HepG2 (cell line): Measurements from ENCODE around the gene SEMA3F. TPM values are rescaled to one million over a fixed set of nuclear protein-coding genes. Genes with fewer than 3 reads are reported as not detected.

Source experiments
- AKNA ChIP-seq: sonication (generic); formaldehyde crosslinking; IDR thresholded peaks from 2 replicates; pipeline ENCODE4 v1.4.0; 2020; ENCODE audit warnings: missing genetic modification reagents, borderline replicate concordance
- ARHGAP35 ChIP-seq: sonication (generic); formaldehyde crosslinking; IDR thresholded peaks from 2 replicates; pipeline ENCODE4 v1.9.0; 2022; ENCODE audit warnings: mild to moderate bottlenecking, inconsistent platforms, moderate library complexity, missing genetic modification reagents, borderline replicate concordance
- ELF1 ChIP-seq: sonication (generic); formaldehyde crosslinking; IDR thresholded peaks from 2 replicates; pipeline ENCODE4 v1.4.0; 2020; ENCODE audit warnings: missing genetic modification reagents
- ELF3 ChIP-seq: IDR thresholded peaks from 2 replicates; pipeline ENCODE4 v1.6.1; 2016; ENCODE audit warnings: missing genetic modification reagents, missing compliant biosample characterization
- ETS1 ChIP-seq: sonication (generic); formaldehyde crosslinking; IDR thresholded peaks from 2 replicates; pipeline ENCODE4 v1.4.0; 2020; ENCODE audit warnings: missing genetic modification reagents
- MEIS2 ChIP-seq: sonication (generic); formaldehyde crosslinking; IDR thresholded peaks from 2 replicates; pipeline ENCODE4 v1.9.0; 2021; ENCODE audit warnings: mild to moderate bottlenecking, missing genetic modification reagents
- NCOA1 ChIP-seq: sonication (generic); formaldehyde crosslinking; IDR thresholded peaks from 2 replicates; pipeline ENCODE4 v1.9.0; 2021; ENCODE audit warnings: missing genetic modification reagents
- NR2F6 ChIP-seq, 2 experiments: IDR thresholded peaks; 2 replicates each; pipeline ENCODE4 v1.6.1; 2016; ENCODE audit warnings: antibody characterized with exemption in 1 of 2, mild to moderate bottlenecking in 1 of 2
- PPARG ChIP-seq: conservative IDR thresholded peaks from 2 replicates; pipeline ENCODE4 v1.6.1; 2016; ENCODE audit warnings: missing biosample characterization, missing genetic modification reagents
- TCF7 ChIP-seq: sonication (generic); IDR thresholded peaks from 2 replicates; pipeline ENCODE4 v1.6.1; 2016; ENCODE audit warnings: antibody characterized with exemption, low read depth
- ZFP41 ChIP-seq: sonication (generic); formaldehyde crosslinking; IDR thresholded peaks from 2 replicates; pipeline ENCODE4 v1.4.0; 2020; ENCODE audit warnings: mild to moderate bottlenecking, missing genetic modification reagents, borderline replicate concordance
- ZKSCAN5 ChIP-seq: sonication (generic); formaldehyde crosslinking; IDR thresholded peaks from 2 replicates; pipeline ENCODE4 v1.5.1; 2020; ENCODE audit warnings: mild to moderate bottlenecking, missing genetic modification reagents
- ZNF3 ChIP-seq: IDR thresholded peaks from 2 replicates; pipeline ENCODE4 v1.7.0; 2017; ENCODE audit warnings: inconsistent platforms
- ZNF772 ChIP-seq: sonication (generic); formaldehyde crosslinking; IDR thresholded peaks from 2 replicates; pipeline ENCODE4 v1.5.0; 2020; ENCODE audit warnings: mild to moderate bottlenecking, missing genetic modification reagents
- ZNF775 ChIP-seq: sonication (generic); formaldehyde crosslinking; IDR thresholded peaks from 2 replicates; pipeline ENCODE4 v1.4.0; 2020; ENCODE audit warnings: missing genetic modification reagents, mild to moderate bottlenecking, moderate library complexity, borderline replicate concordance
- ZZZ3 ChIP-seq: sonication (generic); formaldehyde crosslinking; IDR thresholded peaks from 2 replicates; pipeline ENCODE4 v1.4.0; 2020; ENCODE audit warnings: missing genetic modification reagents, mild to moderate bottlenecking, borderline replicate concordance
- polyA plus RNA-seq, 8 experiments: library from polyadenylated mRNA; depleted of rRNA in 3 of 8; stranded (reverse) in 7 of 8; unstranded in 1 of 8; fragments of >200 nt; fragmentation: Illumina TruSeq in 4 of 8; extraction: Trizol in 4 of 8; gene quantifications; 2 replicates each; pipeline versions ENCODE4 v1.2.1 to v1.2.3, GENCODE V29; 2011 to 2016; ENCODE audit warnings: low read depth in 4 of 8, missing spikeins in 1 of 8, mixed read lengths in 1 of 8; ENCODE audit not compliant: insufficient read depth in 1 of 8
- total RNA-seq, 5 experiments: library from RNA; depleted of rRNA; stranded (reverse); fragments of >200 nt; fragmentation: Illumina TruSeq; extraction: Trizol; gene quantifications; 2 replicates each; pipeline ENCODE4 v1.2.3, GENCODE V29; 2016; ENCODE audit warnings: low read depth in 1 of 5
- TF ChIP-seq, protein P1 (sequence below): sonication (generic); formaldehyde crosslinking; IDR thresholded peaks from 2 replicates; pipeline ENCODE4 v1.4.0; 2020; ENCODE audit warnings: missing genetic modification reagents

Gene SEMA3F
- total and polyA plus RNA-seq, 2 of the 13 experiments (the other 11 are each of a cell fraction or from before 2014, with no cell fraction given), result 7.6 to 17.2 TPM

GRCh38 chr3:50195501-50196252 lies 40.6 kb downstream of the SEMA3F start (continued):
- TF ChIP-seq, protein P1, sequence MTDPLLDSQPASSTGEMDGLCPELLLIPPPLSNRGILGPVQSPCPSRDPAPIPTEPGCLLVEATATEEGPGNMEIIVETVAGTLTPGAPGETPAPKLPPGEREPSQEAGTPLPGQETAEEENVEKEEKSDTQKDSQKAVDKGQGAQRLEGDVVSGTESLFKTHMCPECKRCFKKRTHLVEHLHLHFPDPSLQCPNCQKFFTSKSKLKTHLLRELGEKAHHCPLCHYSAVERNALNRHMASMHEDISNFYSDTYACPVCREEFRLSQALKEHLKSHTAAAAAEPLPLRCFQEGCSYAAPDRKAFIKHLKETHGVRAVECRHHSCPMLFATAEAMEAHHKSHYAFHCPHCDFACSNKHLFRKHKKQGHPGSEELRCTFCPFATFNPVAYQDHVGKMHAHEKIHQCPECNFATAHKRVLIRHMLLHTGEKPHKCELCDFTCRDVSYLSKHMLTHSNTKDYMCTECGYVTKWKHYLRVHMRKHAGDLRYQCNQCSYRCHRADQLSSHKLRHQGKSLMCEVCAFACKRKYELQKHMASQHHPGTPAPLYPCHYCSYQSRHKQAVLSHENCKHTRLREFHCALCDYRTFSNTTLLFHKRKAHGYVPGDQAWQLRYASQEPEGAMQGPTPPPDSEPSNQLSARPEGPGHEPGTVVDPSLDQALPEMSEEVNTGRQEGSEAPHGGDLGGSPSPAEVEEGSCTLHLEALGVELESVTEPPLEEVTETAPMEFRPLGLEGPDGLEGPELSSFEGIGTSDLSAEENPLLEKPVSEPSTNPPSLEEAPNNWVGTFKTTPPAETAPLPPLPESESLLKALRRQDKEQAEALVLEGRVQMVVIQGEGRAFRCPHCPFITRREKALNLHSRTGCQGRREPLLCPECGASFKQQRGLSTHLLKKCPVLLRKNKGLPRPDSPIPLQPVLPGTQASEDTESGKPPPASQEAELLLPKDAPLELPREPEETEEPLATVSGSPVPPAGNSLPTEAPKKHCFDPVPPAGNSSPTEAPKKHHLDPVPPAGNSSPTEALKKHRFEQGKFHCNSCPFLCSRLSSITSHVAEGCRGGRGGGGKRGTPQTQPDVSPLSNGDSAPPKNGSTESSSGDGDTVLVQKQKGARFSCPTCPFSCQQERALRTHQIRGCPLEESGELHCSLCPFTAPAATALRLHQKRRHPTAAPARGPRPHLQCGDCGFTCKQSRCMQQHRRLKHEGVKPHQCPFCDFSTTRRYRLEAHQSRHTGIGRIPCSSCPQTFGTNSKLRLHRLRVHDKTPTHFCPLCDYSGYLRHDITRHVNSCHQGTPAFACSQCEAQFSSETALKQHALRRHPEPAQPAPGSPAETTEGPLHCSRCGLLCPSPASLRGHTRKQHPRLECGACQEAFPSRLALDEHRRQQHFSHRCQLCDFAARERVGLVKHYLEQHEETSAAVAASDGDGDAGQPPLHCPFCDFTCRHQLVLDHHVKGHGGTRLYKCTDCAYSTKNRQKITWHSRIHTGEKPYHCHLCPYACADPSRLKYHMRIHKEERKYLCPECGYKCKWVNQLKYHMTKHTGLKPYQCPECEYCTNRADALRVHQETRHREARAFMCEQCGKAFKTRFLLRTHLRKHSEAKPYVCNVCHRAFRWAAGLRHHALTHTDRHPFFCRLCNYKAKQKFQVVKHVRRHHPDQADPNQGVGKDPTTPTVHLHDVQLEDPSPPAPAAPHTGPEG (CRISPR knock-in tag), result no peak; the same call in 1 of the 2 replicates
- peak; percentile 81; the same call in 1 of the 2 replicates for TF ChIP-seq ELF3 (CRISPR knock-in tag)
- no peak for TF ChIP-seq TCF7
- peak; percentile 63; the same call in 1 of the 2 replicates for TF ChIP-seq PPARG (CRISPR knock-in tag)
- TF ChIP-seq MEIS2 (CRISPR knock-in tag), result peak; percentile 82
- peak; percentile 65 for TF ChIP-seq NR2F6 (IDR thresholded peaks at IDR 0.05)
- peak; percentile 48; the same call in 1 of the 2 replicates for TF ChIP-seq NR2F6 (CRISPR knock-in tag; IDR thresholded peaks at IDR 0.05)
- 0 out of 2 replicates have a peak, but pooled peaks have one; percentile 16 for TF ChIP-seq ETS1 (CRISPR knock-in tag)
- no peak for TF ChIP-seq ZFP41 (CRISPR knock-in tag)
- TF ChIP-seq ZZZ3 (CRISPR knock-in tag), result peak; percentile 46; the same call in 1 of the 2 replicates
- TF ChIP-seq ARHGAP35, result peak; percentile 36; the same call in 1 of the 2 replicates
- TF ChIP-seq ZNF772 (CRISPR knock-in tag), result peak; percentile 77
- no peak for TF ChIP-seq ZKSCAN5
- TF ChIP-seq AKNA, result no peak
- peak; percentile 94 for TF ChIP-seq NCOA1
- TF ChIP-seq ZNF775 (CRISPR knock-in tag), result peak; percentile 71; the same call in 1 of the 2 replicates
- TF ChIP-seq ZNF3 (CRISPR knock-in tag), result no peak
- TF ChIP-seq ELF1 (CRISPR knock-in tag), result peak; percentile 7; the same call in 1 of the 2 replicates
